OCI-LY7 (cell line): ENCODE measurements around the gene HPSE. TPM values are rescaled to one million over a fixed set of nuclear protein-coding genes. Genes with fewer than 3 reads are reported as not detected.

Experiments used
- BruUV-seq: library from RNA; stranded (reverse); fragments of 400-500 nt; replicated peaks from 2 replicates; lab custom pipeline; 2021; lab: Mats Ljungman, UMichigan
- CTCF ChIA-PET: fragments of 300-600 bp; sonication (Branson Sonifier 250); formaldehyde crosslinking; loops from one replicate; lab custom pipeline; 2022; ENCODE audit warnings: antibody characterized with exemption; ENCODE audit not compliant: unreplicated experiment; lab: Charles Lee
- POLR2A ChIA-PET: fragments of 300-600 bp; sonication (Branson Sonifier 250); formaldehyde crosslinking; loops from one replicate; lab custom pipeline; 2022; ENCODE audit warnings: antibody characterized with exemption; lab: Charles Lee
- DNase-seq: peaks from one replicate; pipeline ENCODE4 v3.0.0-alpha.2; 2015; ENCODE audit warnings: low spot score
- H2AFZ ChIP-seq: fragments of 200-600 bp; sonication (generic), shearing (Covaris generic); 2 replicates; pipeline ENCODE4 v1.6.1; 2014; ENCODE audit warnings: mild to moderate bottlenecking, antibody characterized with exemption, low read length, moderate library complexity
- H3K27ac ChIP-seq: fragments of 200-600 bp; sonication (generic); 2 replicates; pipeline ENCODE4 v1.5.1; 2014; ENCODE audit warnings: mixed run types, low read depth, mild to moderate bottlenecking, moderate library complexity, low read length, inconsistent platforms; ENCODE audit not compliant: poor library complexity, severe bottlenecking
- H3K36me3 ChIP-seq: fragments of 200-600 bp; sonication (generic); 2 replicates; pipeline ENCODE4 v1.6.1; 2014; ENCODE audit warnings: mild to moderate bottlenecking, antibody characterized with exemption, low read length, moderate library complexity, mixed read lengths; ENCODE audit not compliant: insufficient read depth
- H3K4me1 ChIP-seq: fragments of 200-600 bp; sonication (generic); 2 replicates; pipeline ENCODE4 v1.5.1; 2014; ENCODE audit warnings: mild to moderate bottlenecking, low read length; ENCODE audit not compliant: insufficient read depth, poor library complexity, severe bottlenecking
- H3K4me2 ChIP-seq: fragments of 200-600 bp; sonication (generic); 2 replicates; pipeline ENCODE4 v1.6.1; 2014; ENCODE audit warnings: mild to moderate bottlenecking, low read length
- H3K4me3 ChIP-seq: fragments of 200-600 bp; sonication (generic); 2 replicates; pipeline ENCODE4 v1.5.1; 2014; ENCODE audit warnings: mild to moderate bottlenecking, low read depth, low read length; ENCODE audit not compliant: poor library complexity, severe bottlenecking
- H3K79me2 ChIP-seq: fragments of 200-600 bp; sonication (generic); 2 replicates; pipeline ENCODE4 v1.6.1; 2016; ENCODE audit warnings: low read depth, mild to moderate bottlenecking, low read length, moderate library complexity, mixed read lengths; ENCODE audit not compliant: insufficient read depth
- H3K9me2 ChIP-seq: fragments of 200-600 bp; sonication (generic); 2 replicates; pipeline ENCODE4 v1.6.1; 2016; ENCODE audit warnings: mild to moderate bottlenecking, low read length, mixed read lengths; ENCODE audit not compliant: insufficient read depth
- H3K9me3 ChIP-seq: fragments of 200-600 bp; sonication (generic); 2 replicates; pipeline ENCODE4 v1.6.1; 2014; ENCODE audit warnings: mild to moderate bottlenecking, mixed run types, low read length, mixed read lengths
- H4K20me1 ChIP-seq: fragments of 200-600 bp; sonication (generic); 2 replicates; pipeline ENCODE4 v1.6.1; 2014; ENCODE audit warnings: mild to moderate bottlenecking, antibody characterized with exemption, low read length, moderate library complexity, mixed read lengths; ENCODE audit not compliant: insufficient read depth
- CTCF ChIP-seq: fragments of 200-600 bp; sonication (generic); conservative IDR thresholded peaks from 2 replicates; pipeline ENCODE4 v1.5.1; 2014; ENCODE audit warnings: mild to moderate bottlenecking, antibody characterized with exemption, low read length, moderate library complexity, mixed read lengths
- EZH2phosphoT487 ChIP-seq: fragments of 200-600 bp; sonication (generic); IDR thresholded peaks from 2 replicates; pipeline ENCODE4 v1.6.1; 2018; ENCODE audit warnings: low read depth, borderline replicate concordance, mild to moderate bottlenecking, mixed run types, antibody characterized with exemption, low read length, moderate library complexity, mixed read lengths
- intact Hi-C: fragments of 100-400 bp; cut with micrococcal nuclease; formaldehyde crosslinking; loops from one replicate; pipeline ENCODE4 v1.10.0; 2022; ENCODE audit not compliant: unreplicated experiment
- total RNA-seq, 2 experiments: library from RNA; depleted of rRNA in 1 of 2; stranded (reverse); fragments of >200 nt in 1 of 2; shearing (Covaris generic) in 1 of 2; gene quantifications; 2 replicates each; pipeline ENCODE4 v1.2.3, GENCODE V29; 2014 to 2022

Gene HPSE
- total RNA-seq, 2 experiments from 2014 or later: 2.4 to 3.1 TPM

GRCh38 chr4:83369831-83370639 lies 35.4 kb upstream of the HPSE start:
- ChIA-PET POLR2A (interaction anchor here (0.6 to 1.4 kb wide), 5 partner anchors 9 to 508 kb away, joined by 3 to 7 read pairs (median 5); no protein-coding TSS in a partner anchor), CTCF (interaction anchor here (0.5 kb wide), 1 partner anchor 298 kb away, joined by 3 read pairs; no protein-coding TSS in a partner anchor)
- no peaks in the 10 kb centered on the region for H3K9me3 ChIP-seq
- peak; percentile 30 for DNase-seq
- no peak overlapping the region for H3K27ac ChIP-seq
- no TSS peak for BruUV-seq
- H4K20me1 ChIP-seq: no peaks in the 10 kb centered on the region
- no peaks in the 10 kb centered on the region for H3K79me2 ChIP-seq
- no peak for TF ChIP-seq EZH2phosphoT487
- peak; percentile 46; the same call in 1 of the 2 replicates for TF ChIP-seq CTCF
- intact Hi-C loops: no loop called here
- H3K4me2 ChIP-seq: no peak overlapping the region
- H3K36me3 ChIP-seq: no peaks in the 10 kb centered on the region
- peaks cover 19% of the 10 kb centered on the region for H3K4me1 ChIP-seq
- no peaks in the 10 kb centered on the region for H3K9me2 ChIP-seq
- no peak overlapping the region; the same call in 1 of the 2 replicates for H2AFZ ChIP-seq
- no peak overlapping the region for H3K4me3 ChIP-seq

- intact Hi-C loops: loop anchor here (5.0 kb wide), 1 partner anchor 93 kb away; the partner anchor contains the start of genes HELQ and MRPS18C
- CTCF ChIA-PET: no interaction called here
- H3K4me1 ChIP-seq: peaks cover 21% of the 10 kb centered on the region
- no peaks in the 10 kb centered on the region for H4K20me1 ChIP-seq
- TF ChIP-seq CTCF (no peak), EZH2phosphoT487 (no peak)
- H3K9me2 ChIP-seq: no peaks in the 10 kb centered on the region
- no peak overlapping the region for H3K27ac ChIP-seq
- H3K4me2 ChIP-seq: no peak overlapping the region
- no peaks in the 10 kb centered on the region for H3K9me3 ChIP-seq
- no TSS peak for BruUV-seq
- H3K4me3 ChIP-seq: no peak overlapping the region
- POLR2A ChIA-PET: interaction anchor here (0.7 to 3.3 kb wide), 4 partner anchors 23 to 190 kb away, joined by 3 to 8 read pairs (median 4); no protein-coding TSS in a partner anchor
- no peak overlapping the region for H2AFZ ChIP-seq
- DNase-seq: no peak
- H3K79me2 ChIP-seq: no peaks in the 10 kb centered on the region
- H3K36me3 ChIP-seq: no peaks in the 10 kb centered on the region
These were observed 29.7 kb upstream of the HPSE start for GRCh38 chr4:83364312-83364711.
